Neutrophil (primary cell): ENCODE data around the gene PAWR.
"Not testable (repeated sequence)": the region's sequence is repeated elsewhere in the genome, so short reads cannot be mapped to it uniquely, and the experiment has no call there.

Experiments
- H3K27ac ChIP-seq: fragments of 200-600 bp; sonication (generic); 2 replicates; pipeline ENCODE4 v1.5.1; 2016; ENCODE audit warnings: mild to moderate bottlenecking, moderate library complexity
- H3K27me3 ChIP-seq: fragments of 200-600 bp; sonication (generic); 2 replicates; pipeline ENCODE4 v1.6.0; 2016; ENCODE audit warnings: mild to moderate bottlenecking
- H3K36me3 ChIP-seq: fragments of 200-600 bp; sonication (generic); 2 replicates; pipeline ENCODE4 v1.5.1; 2017
- H3K4me1 ChIP-seq, 2 experiments: fragments of 200-600 bp in 1 of 2; sonication (generic) in 1 of 2; 1 replicate in 1 of 2; 2 replicates in 1 of 2; pipeline versions ENCODE4 v1.5.1 to v1.6.1; 2013 to 2016; ENCODE audit warnings: low read depth in 1 of 2, low read length in 1 of 2, mild to moderate bottlenecking in 1 of 2, moderate library complexity in 1 of 2; ENCODE audit not compliant: control insufficient read depth in 1 of 2, insufficient read depth in 1 of 2
- H3K4me3 ChIP-seq, 2 experiments: fragments of 200-600 bp in 1 of 2; sonication (generic) in 1 of 2; 1 replicate in 1 of 2; 2 replicates in 1 of 2; pipeline ENCODE4 v1.5.1; 2013 to 2016; ENCODE audit warnings: low read depth in 1 of 2, low read length in 1 of 2, mild to moderate bottlenecking in 1 of 2, moderate library complexity in 1 of 2
- H3K9me3 ChIP-seq: fragments of 200-600 bp; sonication (generic); 2 replicates; pipeline ENCODE4 v1.5.1; 2016
- CTCF ChIP-seq: fragments of 200-600 bp; sonication (generic); IDR thresholded peaks from 2 replicates; pipeline ENCODE4 v1.5.1; 2016; ENCODE audit warnings: antibody characterized with exemption

The PAWR gene

GRCh38 chr12:79658221-79658620, 32.5 kb downstream of the PAWR start:
- Histone ChIP-seq H3K4me1 (no peaks in the 10 kb centered on the region), H3K27ac (no peak overlapping the region), H3K36me3 (no peaks in the 10 kb centered on the region), H3K9me3 (no peaks in the 10 kb centered on the region), H3K27me3 (no peaks in the 10 kb centered on the region), H3K4me3 (no peak overlapping the region)
- no peak for TF ChIP-seq CTCF

- Histone ChIP-seq H3K4me1 (no peaks in the 10 kb centered on the region), H3K27ac (no peak overlapping the region), H3K4me3 (no peak overlapping the region), H3K27me3 (no peaks in the 10 kb centered on the region), H3K36me3 (no peaks in the 10 kb centered on the region), H3K9me3 (no peaks in the 10 kb centered on the region)
- no peak for TF ChIP-seq CTCF
Measured at GRCh38 chr12:79657136-79657535, 33.6 kb downstream of the PAWR start.

- Histone ChIP-seq H3K9me3 (no peaks in the 10 kb centered on the region), H3K4me1 (no peaks in the 10 kb centered on the region), H3K36me3 (no peaks in the 10 kb centered on the region), H3K4me3 (no peak overlapping the region), H3K27me3 (no peaks in the 10 kb centered on the region), H3K27ac (no peak overlapping the region)
- no peak for TF ChIP-seq CTCF
Measured at GRCh38 chr12:79655036-79655435, 35.7 kb downstream of the PAWR start.

GRCh38 chr12:79652521-79652920, 38.2 kb downstream of the PAWR start:
- no peaks in the 10 kb centered on the region for H3K27me3 ChIP-seq

GRCh38 chr12:79650440-79650839, 40.3 kb downstream of the PAWR start:
- H3K27ac ChIP-seq = no peak overlapping the region
- no peaks in the 10 kb centered on the region for H3K9me3 ChIP-seq
- H3K4me3 ChIP-seq = no peak overlapping the region
- H3K4me1 ChIP-seq = no peaks in the 10 kb centered on the region
- H3K36me3 ChIP-seq = no peaks in the 10 kb centered on the region
- no peak for TF ChIP-seq CTCF
- H3K27me3 ChIP-seq = no peaks in the 10 kb centered on the region

More at GRCh38 chr12:79652521-79652920, 38.2 kb downstream of the PAWR start:
- Histone ChIP-seq H3K36me3 (no peaks in the 10 kb centered on the region), H3K4me1 (no peaks in the 10 kb centered on the region), H3K27ac (no peak overlapping the region), H3K4me3 (no peak overlapping the region), H3K9me3 (no peaks in the 10 kb centered on the region)
- TF ChIP-seq CTCF = no peak

- H3K36me3 ChIP-seq = no peaks in the 10 kb centered on the region
- no peaks in the 10 kb centered on the region for H3K27me3 ChIP-seq
- no peaks in the 10 kb centered on the region for H3K9me3 ChIP-seq
- no peaks in the 10 kb centered on the region for H3K4me1 ChIP-seq
- H3K27ac ChIP-seq = no peak overlapping the region
- no peak overlapping the region for H3K4me3 ChIP-seq
- TF ChIP-seq CTCF = no peak
Measured at GRCh38 chr12:79648881-79649280, 41.9 kb downstream of the PAWR start.

GRCh38 chr12:79646843-79647242, 43.9 kb downstream of the PAWR start:
- not testable (repeated sequence) for H3K36me3 ChIP-seq, H3K27ac ChIP-seq, H3K9me3 ChIP-seq, H3K4me1 ChIP-seq, H3K4me3 ChIP-seq, H3K27me3 ChIP-seq
